ENCODE data around the gene STX17. TPM values are rescaled to one million over a fixed set of nuclear protein-coding genes. Genes with fewer than 3 reads are reported as not detected.

Gene STX17
- total and polyA plus RNA-seq, 2 donors: 7.5 to 21.0 TPM

GRCh38 chr9:99953861-99954507, 47.5 kb downstream of the STX17 start:
- H3K27me3 ChIP-seq (ENCODE audit: control insufficient read depth in 2 of 2, insufficient read depth in 1 of 2, low read length in 1 of 2): no peaks in the 10 kb centered on the region
- no peak overlapping the region for H3K4me3 ChIP-seq (ENCODE audit: low read length in 2 of 2)
- no peaks in the 10 kb centered on the region for H3K9me3 ChIP-seq (ENCODE audit: control insufficient read depth in 2 of 2, insufficient read depth in 1 of 2, low read length in 1 of 2)
- H3K27ac ChIP-seq (ENCODE audit: low read depth in 1 of 2, low read length in 1 of 2): no peak overlapping the region
- H3K4me1 ChIP-seq (ENCODE audit: control insufficient read depth in 2 of 2, insufficient read depth in 2 of 2, low read length in 2 of 2): no peaks in the 10 kb centered on the region
- no peak for DNase-seq (ENCODE audit: low read depth in 6 of 9, low spot score in 9 of 9)
- 70% methylated on average over 3 of the region's 3 CpGs for WGBS
- peaks cover 0 to 10% of the 10 kb centered on the region in 2 donors for H3K36me3 ChIP-seq (ENCODE audit: control insufficient read depth in 2 of 2, insufficient read depth in 2 of 2, low read length in 1 of 2)

- Histone ChIP-seq H3K4me1 (ENCODE audit: control insufficient read depth in 2 of 2, insufficient read depth in 2 of 2, low read length in 2 of 2) (no peaks in the 10 kb centered on the region), H3K9me3 (ENCODE audit: control insufficient read depth in 2 of 2, insufficient read depth in 1 of 2, low read length in 1 of 2) (no peaks in the 10 kb centered on the region), H3K4me3 (ENCODE audit: low read length in 2 of 2) (no peak overlapping the region), H3K36me3 (ENCODE audit: control insufficient read depth in 2 of 2, insufficient read depth in 2 of 2, low read length in 1 of 2) (peaks cover 0 to 10% of the 10 kb centered on the region in 2 donors), H3K27me3 (ENCODE audit: control insufficient read depth in 2 of 2, insufficient read depth in 1 of 2, low read length in 1 of 2) (no peaks in the 10 kb centered on the region), H3K27ac (ENCODE audit: low read depth in 1 of 2, low read length in 1 of 2) (no peak overlapping the region)
- DNase-seq (ENCODE audit: low read depth in 6 of 9, low spot score in 9 of 9): no peak
- 96% methylated on average over 1 of the region's 1 CpG for WGBS
Measured at GRCh38 chr9:99954819-99955218, 48.4 kb downstream of the STX17 start.

- Histone ChIP-seq H3K4me1 (ENCODE audit: control insufficient read depth in 2 of 2, insufficient read depth in 2 of 2, low read length in 2 of 2) (no peaks in the 10 kb centered on the region), H3K36me3 (ENCODE audit: control insufficient read depth in 2 of 2, insufficient read depth in 2 of 2, low read length in 1 of 2) (peaks cover 0 to 11% of the 10 kb centered on the region in 2 donors), H3K4me3 (ENCODE audit: low read length in 2 of 2) (no peak overlapping the region), H3K9me3 (ENCODE audit: control insufficient read depth in 2 of 2, insufficient read depth in 1 of 2, low read length in 1 of 2) (no peaks in the 10 kb centered on the region), H3K27me3 (ENCODE audit: control insufficient read depth in 2 of 2, insufficient read depth in 1 of 2, low read length in 1 of 2) (no peaks in the 10 kb centered on the region), H3K27ac (ENCODE audit: low read depth in 1 of 2, low read length in 1 of 2) (no peak overlapping the region)
- WGBS: 94% methylated on average over 4 of the region's 4 CpGs
- no peak for DNase-seq (ENCODE audit: low read depth in 6 of 9, low spot score in 9 of 9)
Measured at GRCh38 chr9:99955606-99956005, 49.2 kb downstream of the STX17 start.

GRCh38 chr9:99962680-99963261, 56.3 kb downstream of the STX17 start:
- peaks cover 0 to 3% of the 10 kb centered on the region in 2 donors for H3K4me1 ChIP-seq (ENCODE audit: control insufficient read depth in 2 of 2, insufficient read depth in 2 of 2, low read length in 2 of 2)
- peaks cover 0 to 16% of the 10 kb centered on the region in 2 donors for H3K36me3 ChIP-seq (ENCODE audit: control insufficient read depth in 2 of 2, insufficient read depth in 2 of 2, low read length in 1 of 2)
- no peak for DNase-seq (ENCODE audit: low read depth in 6 of 9, low spot score in 9 of 9)
- 94% methylated on average over 1 of the region's 1 CpG for WGBS
- H3K27ac ChIP-seq (ENCODE audit: low read depth in 1 of 2, low read length in 1 of 2): no peak overlapping the region
- no peaks in the 10 kb centered on the region for H3K9me3 ChIP-seq (ENCODE audit: control insufficient read depth in 2 of 2, insufficient read depth in 1 of 2, low read length in 1 of 2)
- H3K4me3 ChIP-seq (ENCODE audit: low read length in 2 of 2): no peak overlapping the region
- no peaks in the 10 kb centered on the region for H3K27me3 ChIP-seq (ENCODE audit: control insufficient read depth in 2 of 2, insufficient read depth in 1 of 2, low read length in 1 of 2)

GRCh38 chr9:99964336-99964735, 57.9 kb downstream of the STX17 start:
- no peak overlapping the region for H3K4me3 ChIP-seq (ENCODE audit: low read length in 2 of 2)
- H3K36me3 ChIP-seq (ENCODE audit: control insufficient read depth in 2 of 2, insufficient read depth in 2 of 2, low read length in 1 of 2): peaks cover 0 to 22% of the 10 kb centered on the region in 2 donors
- WGBS: 96% methylated on average over 1 of the region's 1 CpG
- no peak overlapping the region for H3K27ac ChIP-seq (ENCODE audit: low read depth in 1 of 2, low read length in 1 of 2)
- DNase-seq (ENCODE audit: low read depth in 6 of 9, low spot score in 9 of 9): no peak
- no peaks in the 10 kb centered on the region for H3K9me3 ChIP-seq (ENCODE audit: control insufficient read depth in 2 of 2, insufficient read depth in 1 of 2, low read length in 1 of 2)
- H3K4me1 ChIP-seq (ENCODE audit: control insufficient read depth in 2 of 2, insufficient read depth in 2 of 2, low read length in 2 of 2): peaks cover 11 to 13% of the 10 kb centered on the region in 2 donors
- no peaks in the 10 kb centered on the region for H3K27me3 ChIP-seq (ENCODE audit: control insufficient read depth in 2 of 2, insufficient read depth in 1 of 2, low read length in 1 of 2)

- Histone ChIP-seq H3K27ac (ENCODE audit: low read depth in 1 of 2, low read length in 1 of 2) (no peak overlapping the region), H3K27me3 (ENCODE audit: control insufficient read depth in 2 of 2, insufficient read depth in 1 of 2, low read length in 1 of 2) (no peaks in the 10 kb centered on the region), H3K9me3 (ENCODE audit: control insufficient read depth in 2 of 2, insufficient read depth in 1 of 2, low read length in 1 of 2) (no peaks in the 10 kb centered on the region), H3K4me3 (ENCODE audit: low read length in 2 of 2) (no peak overlapping the region), H3K4me1 (ENCODE audit: control insufficient read depth in 2 of 2, insufficient read depth in 2 of 2, low read length in 2 of 2) (peaks cover 11 to 17% of the 10 kb centered on the region in 2 donors), H3K36me3 (ENCODE audit: control insufficient read depth in 2 of 2, insufficient read depth in 2 of 2, low read length in 1 of 2) (peaks cover 0 to 22% of the 10 kb centered on the region in 2 donors)
- 98% methylated on average over 2 of the region's 2 CpGs for WGBS
- no peak for DNase-seq (ENCODE audit: low read depth in 6 of 9, low spot score in 9 of 9)
Measured at GRCh38 chr9:99966001-99966400, 59.5 kb downstream of the STX17 start.

GRCh38 chr9:99966716-99967115, 60.3 kb downstream of the STX17 start:
- H3K9me3 ChIP-seq (ENCODE audit: control insufficient read depth in 2 of 2, insufficient read depth in 1 of 2, low read length in 1 of 2): no peaks in the 10 kb centered on the region
- H3K4me1 ChIP-seq (ENCODE audit: control insufficient read depth in 2 of 2, insufficient read depth in 2 of 2, low read length in 2 of 2): peaks cover 11 to 17% of the 10 kb centered on the region in 2 donors
- no peak for DNase-seq (ENCODE audit: low read depth in 6 of 9, low spot score in 9 of 9)
- H3K27me3 ChIP-seq (ENCODE audit: control insufficient read depth in 2 of 2, insufficient read depth in 1 of 2, low read length in 1 of 2): no peaks in the 10 kb centered on the region
- H3K4me3 ChIP-seq (ENCODE audit: low read length in 2 of 2): no peak overlapping the region
- WGBS: 95% methylated on average over 2 of the region's 2 CpGs
- peaks cover 0 to 19% of the 10 kb centered on the region in 2 donors for H3K36me3 ChIP-seq (ENCODE audit: control insufficient read depth in 2 of 2, insufficient read depth in 2 of 2, low read length in 1 of 2)
- no peak overlapping the region for H3K27ac ChIP-seq (ENCODE audit: low read depth in 1 of 2, low read length in 1 of 2)

- H3K27me3 ChIP-seq (ENCODE audit: control insufficient read depth in 2 of 2, insufficient read depth in 1 of 2, low read length in 1 of 2): no peaks in the 10 kb centered on the region
- no peak for DNase-seq (ENCODE audit: low read depth in 6 of 9, low spot score in 9 of 9)
- no peak overlapping the region for H3K4me3 ChIP-seq (ENCODE audit: low read length in 2 of 2)
- no peak overlapping the region for H3K27ac ChIP-seq (ENCODE audit: low read depth in 1 of 2, low read length in 1 of 2)
- peaks cover 0 to 19% of the 10 kb centered on the region in 2 donors for H3K36me3 ChIP-seq (ENCODE audit: control insufficient read depth in 2 of 2, insufficient read depth in 2 of 2, low read length in 1 of 2)
- peaks cover 11 to 17% of the 10 kb centered on the region in 2 donors for H3K4me1 ChIP-seq (ENCODE audit: control insufficient read depth in 2 of 2, insufficient read depth in 2 of 2, low read length in 2 of 2)
- no peaks in the 10 kb centered on the region for H3K9me3 ChIP-seq (ENCODE audit: control insufficient read depth in 2 of 2, insufficient read depth in 1 of 2, low read length in 1 of 2)
- WGBS: 97% methylated on average over 2 of the region's 2 CpGs
Measured at GRCh38 chr9:99967457-99967856, 61.0 kb downstream of the STX17 start.

- over 99% methylated on average over 2 of the region's 2 CpGs for WGBS
- Histone ChIP-seq H3K27ac (ENCODE audit: low read depth in 1 of 2, low read length in 1 of 2) (no peak overlapping the region), H3K4me1 (ENCODE audit: control insufficient read depth in 2 of 2, insufficient read depth in 2 of 2, low read length in 2 of 2) (peaks cover 11 to 17% of the 10 kb centered on the region in 2 donors), H3K4me3 (ENCODE audit: low read length in 2 of 2) (no peak overlapping the region), H3K27me3 (ENCODE audit: control insufficient read depth in 2 of 2, insufficient read depth in 1 of 2, low read length in 1 of 2) (no peaks in the 10 kb centered on the region), H3K36me3 (ENCODE audit: control insufficient read depth in 2 of 2, insufficient read depth in 2 of 2, low read length in 1 of 2) (peaks cover 0 to 15% of the 10 kb centered on the region in 2 donors), H3K9me3 (ENCODE audit: control insufficient read depth in 2 of 2, insufficient read depth in 1 of 2, low read length in 1 of 2) (no peaks in the 10 kb centered on the region)
- DNase-seq (ENCODE audit: low read depth in 6 of 9, low spot score in 9 of 9): no peak
Measured at GRCh38 chr9:99970481-99970880, 64.0 kb downstream of the STX17 start.
